HG02571 (cell line): ENCODE data around the gene AKT1.
"Not testable (repeated sequence)": the region's sequence is repeated elsewhere in the genome, so short reads cannot be mapped to it uniquely, and the experiment has no call there.

Source experiments
- ATAC-seq: cut with Tn5 transposase; IDR thresholded peaks from one replicate; pipeline ENCODE4 v1.9.1; 2021; ENCODE audit warnings: mild to moderate bottlenecking, moderate library complexity; ENCODE audit not compliant: unreplicated experiment

Gene AKT1

DNA sequence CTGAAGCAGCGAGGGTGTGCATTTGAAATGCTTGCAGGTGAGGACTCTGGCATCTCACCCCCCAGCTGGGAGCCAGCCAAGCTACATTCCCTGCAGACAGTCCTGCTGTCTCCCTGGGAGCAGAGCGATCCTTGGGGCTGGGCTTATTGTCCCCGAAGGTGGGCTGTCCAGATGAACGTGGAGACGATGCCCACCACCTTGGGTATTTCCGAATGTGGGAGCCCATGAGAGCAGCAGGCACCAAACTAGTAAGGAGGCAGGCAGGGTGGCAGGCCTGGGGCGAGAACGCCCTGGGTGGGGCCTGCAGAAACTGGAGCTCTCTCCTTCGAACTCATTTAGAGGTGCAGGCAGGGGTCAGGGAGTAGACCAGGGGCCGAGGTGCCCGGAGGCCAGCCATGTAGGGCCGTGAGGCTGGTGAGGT is 23.8 kb upstream of the AKT1 start:
- no peak for ATAC-seq

- no peak for ATAC-seq
These were observed 23.2 kb upstream of the AKT1 start for GRCh38 chr14:104818714-104819161.

GRCh38 chr14:104817930-104818713 is 22.6 kb upstream of the AKT1 start:
- no peak for ATAC-seq

GRCh38 chr14:104816616-104816884 is 21.0 kb upstream of the AKT1 start:
- ATAC-seq, result peak; percentile 18

- ATAC-seq, result not testable (repeated sequence)
These were observed 19.2 kb upstream of the AKT1 start for GRCh38 chr14:104814701-104815100.

DNA sequence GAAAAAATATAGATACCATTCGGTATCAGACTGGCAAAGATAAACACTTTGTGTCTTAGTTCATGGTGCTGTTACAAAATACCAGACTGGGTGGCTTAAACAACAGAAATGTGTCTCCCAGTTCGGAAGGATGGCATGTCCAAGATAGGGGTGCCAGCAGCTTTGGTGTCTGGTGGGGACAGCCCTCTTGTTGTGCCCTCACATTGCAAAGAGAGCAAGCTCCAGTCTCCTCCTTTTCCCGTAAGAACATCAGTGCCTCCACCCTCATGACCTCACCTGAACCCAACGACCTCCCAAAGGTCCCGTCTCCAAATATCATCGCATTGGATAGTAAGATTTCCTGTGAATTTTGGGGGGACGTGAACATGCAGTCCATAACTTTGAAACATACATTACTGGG is 17.7 kb upstream of the AKT1 start:
- no peak for ATAC-seq

GRCh38 chr14:104810316-104810715 is 14.8 kb upstream of the AKT1 start:
- ATAC-seq, result no peak

DNA sequence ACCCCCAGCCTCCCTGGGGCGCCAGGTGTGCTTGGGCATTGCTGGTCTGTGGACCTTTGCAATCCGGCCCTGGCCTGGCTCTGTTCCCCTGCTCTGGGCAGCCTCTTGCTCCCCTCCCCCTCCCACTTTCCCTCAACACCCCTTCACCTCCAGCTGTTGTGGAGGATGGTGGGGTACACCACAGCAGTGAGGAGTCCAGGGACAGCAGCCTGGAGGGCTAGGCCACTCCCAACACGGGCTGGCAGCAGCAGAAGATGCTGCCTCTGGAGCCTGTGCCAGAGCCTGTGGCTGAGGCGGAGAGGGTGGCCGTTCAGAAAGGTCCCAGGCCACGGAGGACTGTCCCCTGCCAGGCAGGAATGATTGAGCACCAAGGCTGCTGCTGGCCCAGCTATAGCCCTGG is 12.9 kb upstream of the AKT1 start:
- no peak for ATAC-seq

DNA sequence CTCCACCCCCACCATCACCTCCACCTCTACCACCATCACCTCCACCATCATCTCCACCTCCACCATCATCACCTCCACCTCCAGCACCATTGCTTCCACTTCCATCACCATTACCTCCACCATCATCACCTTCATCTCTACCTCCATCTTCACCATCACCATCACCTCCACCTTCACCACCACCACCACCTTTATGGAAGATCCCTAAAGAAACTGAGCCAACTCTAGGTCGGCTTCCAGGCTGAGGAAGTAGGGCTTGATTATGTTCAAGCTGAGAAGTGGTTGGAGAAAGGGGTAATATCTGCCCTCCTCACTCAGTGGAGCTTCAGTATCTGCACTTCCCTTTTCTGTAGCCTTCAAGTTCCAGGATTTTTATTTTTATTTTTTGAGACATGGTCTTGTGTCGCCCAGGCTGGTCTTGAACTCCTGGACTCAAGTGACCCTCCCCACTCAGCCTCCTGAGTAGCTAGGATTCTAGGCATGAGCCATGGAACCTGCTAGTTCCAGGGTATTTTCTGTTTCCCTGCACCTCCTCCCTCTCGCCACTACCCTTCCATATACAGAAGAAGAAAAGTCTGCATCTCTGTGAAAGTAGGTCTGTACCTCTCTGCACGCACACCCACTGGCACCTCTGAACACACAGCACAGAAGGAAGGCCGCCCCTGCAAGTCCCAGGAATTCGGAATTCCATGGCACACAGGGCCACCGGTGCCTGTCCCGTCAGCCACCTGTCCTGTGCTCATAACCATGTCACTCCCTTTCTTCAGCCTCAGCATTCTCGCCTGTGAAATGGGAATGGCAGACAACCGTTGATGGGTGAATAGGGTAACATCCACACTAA is 11.3 kb upstream of the AKT1 start:
- no peak for ATAC-seq

DNA sequence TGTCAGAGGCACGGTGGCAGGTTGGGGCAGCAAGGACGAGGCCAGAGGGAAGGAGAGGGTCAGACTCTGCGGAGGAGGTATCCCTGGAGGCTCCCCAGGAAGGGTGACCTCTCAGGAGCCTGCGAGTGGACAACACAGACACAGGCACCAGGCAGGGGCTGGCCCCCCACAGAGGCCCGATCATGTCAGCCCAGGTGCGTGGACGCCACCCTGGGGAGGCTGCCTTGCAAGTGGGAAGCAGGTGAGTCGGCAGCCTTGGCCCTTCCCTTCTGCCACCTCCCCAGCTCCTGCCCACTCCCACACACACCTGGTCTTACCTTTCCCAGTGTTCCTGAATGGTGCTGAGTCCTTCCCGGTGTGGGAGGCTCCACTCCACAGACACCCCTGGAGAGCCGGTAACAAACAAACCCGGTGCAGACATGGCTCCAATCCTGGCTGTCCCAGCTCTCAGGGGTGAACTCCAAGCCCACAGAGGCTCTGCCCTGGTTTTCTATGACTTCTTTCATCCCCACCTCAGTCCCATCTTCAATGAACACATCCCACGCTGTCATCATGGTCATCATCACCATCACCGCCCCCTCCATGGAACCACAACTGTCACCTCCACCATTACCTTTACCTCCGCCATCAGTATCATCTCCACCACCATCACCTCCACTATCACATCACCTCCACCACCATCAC is 10.5 kb upstream of the AKT1 start:
- no peak for ATAC-seq

DNA sequence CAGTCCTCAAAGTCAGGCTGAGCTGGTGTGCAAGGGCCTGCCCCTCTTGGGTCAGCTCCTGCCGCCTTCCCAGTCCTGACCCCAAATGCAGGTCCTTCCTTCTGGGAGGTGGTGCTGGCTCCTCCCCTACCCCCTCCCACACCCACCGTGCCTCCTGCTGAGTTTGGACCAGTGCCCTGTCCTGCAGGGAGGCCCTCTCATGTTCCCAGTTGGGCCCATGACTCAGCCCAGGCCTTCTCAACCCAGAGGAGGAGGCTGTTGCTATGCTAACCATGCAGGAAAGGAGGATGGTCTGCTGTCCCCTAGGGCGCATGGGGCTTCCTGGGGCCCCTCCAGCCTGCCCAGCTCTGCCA is 9.8 kb upstream of the AKT1 start:
- ATAC-seq, result no peak

- no peak for ATAC-seq
These were observed 9.2 kb upstream of the AKT1 start for GRCh38 chr14:104804481-104805325.

GRCh38 chr14:104803912-104804410 is 8.4 kb upstream of the AKT1 start:
- no peak for ATAC-seq

- ATAC-seq, result no peak
These were observed 7.8 kb upstream of the AKT1 start for GRCh38 chr14:104803280-104803911.

- no peak for ATAC-seq
These were observed 7.0 kb upstream of the AKT1 start for GRCh38 chr14:104802394-104803184.

DNA sequence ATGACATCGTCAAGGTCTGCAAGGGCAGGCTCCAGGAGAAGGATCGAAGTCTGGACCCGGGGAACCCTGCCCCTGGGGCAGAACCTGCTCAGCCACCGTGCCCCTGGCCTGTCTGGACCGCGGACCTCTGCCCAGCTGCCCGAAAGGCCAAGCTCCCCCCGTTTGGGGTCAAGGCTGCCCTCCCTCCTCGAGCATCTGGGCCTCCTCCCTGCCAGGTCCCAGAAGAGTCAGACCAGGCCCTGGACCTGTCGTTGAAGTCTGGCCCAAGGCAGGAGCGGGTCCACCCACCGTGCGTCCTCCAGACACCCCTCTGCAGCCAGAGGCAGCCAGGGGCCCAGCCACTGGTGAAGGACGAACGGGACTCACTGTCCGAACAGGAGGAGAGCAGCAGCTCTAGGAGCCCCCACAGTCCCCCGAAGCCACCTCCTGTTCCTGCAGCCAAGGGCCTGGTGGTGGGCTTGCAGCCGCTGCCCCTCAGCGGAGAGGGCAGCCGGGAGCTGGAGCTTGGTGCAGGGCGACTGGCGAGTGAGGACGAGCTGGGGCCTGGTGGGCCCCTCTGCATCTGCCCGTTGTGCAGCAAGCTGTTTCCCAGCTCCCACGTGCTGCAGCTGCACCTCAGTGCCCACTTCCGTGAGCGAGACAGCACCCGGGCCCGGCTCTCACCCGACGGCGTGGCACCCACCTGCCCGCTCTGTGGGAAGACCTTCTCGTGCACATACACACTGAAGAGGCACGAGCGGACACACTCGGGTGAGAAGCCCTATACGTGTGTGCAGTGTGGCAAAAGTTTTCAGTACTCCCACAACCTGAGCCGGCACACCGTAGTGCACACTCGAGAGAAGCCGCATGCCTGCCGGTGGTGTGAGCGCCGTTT is 6.2 kb upstream of the AKT1 start:
- ATAC-seq, result no peak

DNA sequence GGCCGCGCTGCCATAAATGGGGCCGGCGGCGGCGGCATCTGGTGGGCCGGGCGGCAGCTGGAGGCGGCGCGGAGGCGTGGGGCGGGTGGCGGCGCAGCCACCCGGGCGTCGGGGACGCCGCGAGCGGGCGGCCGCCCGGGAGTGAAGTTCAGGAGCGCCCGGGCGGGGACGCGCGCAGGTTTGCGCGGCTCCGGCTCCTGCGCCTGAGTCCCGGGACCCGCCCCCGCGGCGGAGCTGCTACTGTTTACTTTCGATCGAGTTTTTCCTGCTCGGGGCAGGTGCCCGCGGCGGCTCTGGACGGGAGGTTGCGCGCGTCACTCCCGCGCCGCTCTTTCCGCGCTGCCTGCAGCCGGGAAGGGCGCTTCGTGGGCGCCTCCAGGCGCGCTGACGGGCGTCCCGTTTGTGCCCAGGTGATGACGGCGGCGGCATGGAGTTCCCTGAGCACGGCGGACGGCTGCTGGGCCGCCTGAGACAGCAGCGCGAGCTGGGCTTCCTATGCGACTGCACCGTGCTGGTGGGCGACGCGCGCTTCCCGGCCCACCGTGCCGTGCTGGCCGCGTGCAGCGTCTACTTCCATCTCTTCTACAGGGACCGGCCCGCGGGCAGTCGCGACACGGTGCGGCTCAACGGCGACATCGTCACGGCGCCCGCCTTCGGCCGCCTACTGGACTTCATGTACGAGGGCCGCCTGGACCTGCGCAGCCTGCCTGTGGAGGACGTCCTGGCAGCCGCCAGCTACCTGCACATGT is 5.4 kb upstream of the AKT1 start, which contains the start of gene ZBTB42:
Gene ZBTB42, plus strand, starts transcription at position 331 of the 749 bp plus-strand sequence. Its CDS starts 97 bp downstream, at position 428.
- peak; percentile 22 for ATAC-seq
